Erythroblast (primary cell): ENCODE data around the gene HLA-B.

Source experiments
- GATA1 ChIP-seq: IDR thresholded peaks from 2 replicates; pipeline ENCODE4 v1.6.1; 2011; ENCODE audit warnings: low read depth, mild to moderate bottlenecking, control low read depth, low read length, moderate library complexity
- POLR2A ChIP-seq: IDR thresholded peaks from 2 replicates; pipeline ENCODE4 v1.6.1; 2011; ENCODE audit warnings: mild to moderate bottlenecking, low read length

DNA sequence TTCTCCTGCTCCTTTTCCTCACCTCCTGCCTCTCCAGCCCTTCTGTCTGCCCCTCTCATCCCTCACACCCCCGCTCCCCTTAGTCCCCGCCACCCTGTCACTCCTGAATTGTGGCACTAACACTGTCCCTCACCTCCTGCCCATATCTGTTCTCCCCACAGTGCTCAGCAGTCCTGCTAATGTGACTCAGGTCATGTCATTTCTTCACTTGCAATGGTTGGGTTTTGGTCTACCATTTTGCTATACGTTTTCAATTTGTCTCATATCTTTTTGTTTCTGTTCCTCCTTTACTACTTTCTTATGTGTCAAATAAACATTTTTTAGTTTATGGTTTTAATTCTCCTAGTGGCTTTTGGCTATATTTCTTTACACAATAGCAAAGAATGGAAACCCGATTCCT lies 1.3 kb upstream of the HLA-B start:
- TF ChIP-seq POLR2A (no peak), GATA1 (no peak)
